Ovary (tissue), 3 donors: Measurements from ENCODE around the gene TFG.

Experiments used
- CTCF ChIP-seq, 3 donors: fragments of 450-650 bp in 2 of 3; fragments of 200-600 bp in 1 of 3; IDR thresholded peaks; one replicate each; pipeline versions ENCODE4 v1.5.1 to v1.8.0; 2016 to 2022; ENCODE audit warnings: antibody characterized with exemption in 3 of 3, mild to moderate bottlenecking in 1 of 3
- EP300 ChIP-seq: sonication (generic); formaldehyde crosslinking; IDR thresholded peaks from one replicate; pipeline ENCODE4 v1.6.1; 2017; ENCODE audit warnings: antibody characterized with exemption
- donor health status: DM: no; HTN: no; CAD: no.

GRCh38 chr3:100681496-100681895, 27.8 kb upstream of the TFG start:
- TF ChIP-seq EP300 = no peak
- TF ChIP-seq CTCF (IDR thresholded peaks at IDR 0.05) = no peak
